T-helper 2 cell treated with Interferon-gamma antibody and Interleukin-4, amounts not matched to agents 100 ng/mL and 5 ng/mL, for 36 hours (primary cell): ENCODE results near the gene USH1C. TPM values are rescaled to one million over a fixed set of nuclear protein-coding genes. Genes with fewer than 3 reads are reported as not detected.

Experiments
- intact Hi-C: fragments of 100-400 bp; cut with micrococcal nuclease; formaldehyde crosslinking; loops from one replicate; pipeline ENCODE4 v1.15.1; 2023
- total RNA-seq: library from RNA; stranded (reverse); gene quantifications from 2 replicates; pipeline ENCODE4 v1.2.3, GENCODE V29; 2022

Gene USH1C
- total RNA-seq, 1 donor from 2014 or later, result not detected

- intact Hi-C loops, result loop anchor here (1.0 kb wide), 1 partner anchor 145 kb away; no protein-coding TSS in a partner anchor
Observed at GRCh38 chr11:17528906-17529843, 15.0 kb downstream of the USH1C start.

DNA sequence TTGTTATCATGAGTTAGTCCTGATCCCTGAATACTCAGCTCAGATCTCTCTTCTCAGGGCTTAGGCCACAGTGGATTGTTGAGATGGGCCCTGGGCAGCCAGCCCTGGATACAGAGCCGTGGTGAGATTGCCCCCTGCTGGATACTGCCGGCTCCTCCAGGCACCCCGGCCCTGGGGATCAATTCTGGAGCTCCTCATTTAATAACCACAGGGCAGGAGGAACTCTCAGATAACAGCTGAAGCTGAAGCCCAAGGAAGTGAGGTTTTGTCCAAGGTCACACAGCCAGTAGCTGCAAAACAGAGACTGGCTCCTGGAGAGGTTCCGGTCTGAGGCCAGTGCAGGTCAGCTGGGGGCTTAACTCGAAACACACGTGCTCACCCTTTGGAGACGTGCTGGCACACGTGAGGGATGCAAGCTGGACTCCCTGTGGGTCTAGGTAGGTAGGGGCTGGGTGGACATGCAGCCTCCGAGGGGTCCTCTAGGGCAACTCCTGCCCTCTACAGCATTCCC, 16.0 kb downstream of the USH1C start:
- intact Hi-C loops, result loop anchor here (1.0 kb wide), 1 partner anchor 144 kb away; no protein-coding TSS in a partner anchor

DNA sequence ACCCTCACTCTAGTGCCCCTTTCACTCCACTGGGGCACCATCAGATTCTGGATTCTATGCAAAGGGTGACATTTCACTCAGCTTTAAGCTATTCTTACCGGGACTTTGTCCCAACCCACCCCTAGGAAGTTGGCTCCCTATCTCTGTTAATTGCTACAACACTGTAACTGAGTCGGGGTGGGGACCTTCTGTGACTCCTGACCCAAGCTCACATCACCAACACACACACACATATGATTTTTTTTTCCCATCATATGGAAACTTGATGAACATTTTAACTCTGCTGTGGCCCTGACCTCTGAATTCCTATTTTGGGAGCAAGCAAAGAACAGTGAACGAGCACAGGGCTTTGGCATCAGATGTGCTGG, 16.6 kb downstream of the USH1C start:
- intact Hi-C loops, result no loop called here

GRCh38 chr11:17526931-17527627, 17.1 kb downstream of the USH1C start:
- intact Hi-C loops, result no loop called here

DNA sequence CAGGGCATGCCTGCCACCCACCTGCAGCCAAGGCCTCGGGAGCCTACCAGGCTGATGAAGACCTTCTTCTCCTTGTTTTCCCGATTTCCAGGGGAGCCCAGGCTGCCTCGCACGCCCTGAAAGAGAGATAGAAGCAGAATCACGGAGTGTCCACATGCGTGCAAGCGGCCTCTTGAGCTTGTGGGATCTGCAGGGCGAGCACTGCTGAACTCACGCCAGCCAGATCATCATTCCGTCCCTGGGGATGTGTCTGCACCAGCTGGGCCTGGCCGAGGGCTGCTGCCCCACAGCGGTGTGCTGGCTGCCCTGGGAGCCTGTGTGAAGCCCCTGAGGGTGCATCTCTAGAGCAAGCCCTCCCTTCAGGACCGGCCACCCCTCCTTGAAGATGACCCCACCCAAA, 17.9 kb downstream of the USH1C start:
- intact Hi-C loops, result no loop called here

- intact Hi-C loops, result no loop called here
Observed at GRCh38 chr11:17525570-17525969, 18.6 kb downstream of the USH1C start.

- intact Hi-C loops, result no loop called here
Observed at GRCh38 chr11:17524221-17524620, 20.0 kb downstream of the USH1C start.

DNA sequence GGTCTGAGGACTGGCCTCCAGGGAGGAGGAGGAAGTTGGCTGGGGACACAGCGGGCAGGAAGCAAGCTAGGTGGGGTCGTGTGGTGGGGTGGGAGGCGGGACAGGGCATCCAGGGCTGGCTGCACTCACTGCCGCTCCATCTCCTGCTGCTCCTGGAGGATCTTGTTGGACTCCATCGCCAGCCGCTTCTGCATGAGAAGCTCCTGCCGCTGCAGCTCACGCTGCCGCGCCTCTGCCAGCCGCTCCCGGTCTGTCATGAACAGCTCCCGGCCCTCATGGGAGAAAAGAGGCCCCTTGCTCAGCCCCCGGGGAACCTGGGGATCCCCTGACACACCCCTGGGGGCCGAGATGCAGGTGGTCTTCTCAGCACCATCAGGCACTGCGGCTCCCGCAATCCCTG, 21.6 kb downstream of the USH1C start:
- intact Hi-C loops, result no loop called here

DNA sequence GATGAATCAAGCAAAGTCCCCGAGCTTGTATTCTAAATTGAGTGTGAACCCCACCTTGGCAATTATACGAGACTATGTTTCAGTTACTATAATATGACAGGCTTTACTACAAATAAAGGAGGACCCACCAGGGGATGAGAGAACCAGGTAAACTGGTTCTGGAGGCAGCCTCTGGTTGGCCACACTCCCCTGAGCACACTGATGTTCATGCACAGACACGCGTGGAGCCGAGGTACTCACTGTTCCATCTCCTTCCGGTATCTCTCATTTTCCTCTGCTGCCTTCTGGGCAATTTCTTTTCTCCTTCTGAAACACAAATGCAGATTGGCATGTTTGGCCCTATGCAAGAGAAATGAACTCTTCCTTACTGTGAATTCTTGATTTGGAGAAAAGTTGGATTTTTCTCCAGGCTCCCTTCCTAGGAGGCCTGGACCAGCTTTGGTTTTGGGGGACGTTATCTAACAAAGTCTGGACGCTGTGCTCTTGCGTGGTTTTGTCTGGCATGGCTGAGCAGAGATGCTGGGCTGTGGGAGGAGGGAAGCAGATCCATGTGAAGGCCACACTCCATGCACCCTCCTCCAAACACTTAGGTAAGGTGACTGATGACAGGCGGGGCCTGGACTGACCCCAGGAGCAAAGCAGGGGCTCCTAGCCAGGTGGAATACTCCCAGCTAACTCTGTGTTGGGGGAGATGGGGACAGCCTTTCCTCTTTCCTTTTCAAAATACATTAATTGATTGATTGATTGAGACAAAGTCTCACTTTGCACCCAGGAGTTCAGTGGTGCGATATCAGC, 22.9 kb downstream of the USH1C start:
- intact Hi-C loops, result no loop called here

DNA sequence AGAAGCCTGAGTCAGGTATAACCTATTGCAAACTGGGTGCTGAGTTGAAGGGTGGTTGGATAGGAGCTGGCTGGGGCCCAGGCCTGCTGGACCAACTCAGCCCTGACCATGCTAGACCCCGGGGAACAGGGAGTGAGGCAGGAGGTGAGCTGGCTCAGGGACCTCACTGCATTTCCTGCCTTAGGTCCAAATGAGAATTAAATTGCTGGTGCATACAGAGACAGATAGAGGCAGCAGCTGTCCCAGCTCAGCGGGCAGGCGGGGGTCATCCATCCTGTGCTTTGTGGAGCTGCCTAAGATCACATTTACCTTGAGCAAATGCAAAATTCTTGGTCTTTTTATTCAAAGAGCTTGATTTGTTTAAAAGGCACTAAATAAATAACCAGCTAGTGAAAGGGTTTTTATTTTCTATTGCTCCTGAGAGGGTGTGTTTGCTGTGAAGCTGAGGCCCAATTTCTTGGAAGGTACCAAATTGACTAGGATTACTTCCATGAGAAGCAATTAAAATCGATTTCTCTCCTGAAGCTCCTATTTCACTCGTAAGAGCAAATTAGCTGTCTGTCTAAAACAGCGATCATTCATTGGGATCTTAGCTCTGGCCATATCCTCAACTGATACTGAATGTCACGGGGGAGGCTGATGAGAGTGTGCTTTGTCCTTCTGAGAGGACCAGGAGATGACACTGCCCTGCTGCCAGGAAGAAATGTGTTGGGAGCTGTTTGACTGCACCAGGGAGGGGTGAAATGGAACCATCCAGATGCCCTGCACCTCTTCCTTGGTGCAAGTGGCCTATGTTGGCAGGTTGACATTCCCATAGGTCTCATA, 24.9 kb downstream of the USH1C start:
- intact Hi-C loops, result no loop called here

DNA sequence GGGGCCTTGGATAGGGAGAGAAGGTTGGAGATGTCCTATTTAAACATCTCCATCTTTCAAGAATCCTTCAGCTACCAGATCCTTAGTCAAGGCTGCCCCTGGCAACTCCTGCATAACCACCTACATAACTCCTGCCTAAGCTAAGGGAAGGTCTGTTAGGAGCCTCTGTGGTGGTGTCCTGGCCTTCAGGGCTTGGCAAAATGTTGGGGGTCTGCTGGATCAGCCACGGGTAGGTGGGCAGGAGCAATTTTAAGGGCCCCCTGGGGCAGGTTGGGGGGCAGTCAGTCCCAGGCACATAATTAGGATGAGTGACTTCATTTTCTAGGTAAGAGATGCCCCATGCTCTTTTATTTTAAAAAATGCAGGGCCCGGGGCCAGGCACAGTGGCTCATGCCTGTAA, 25.9 kb downstream of the USH1C start:
- intact Hi-C loops, result no loop called here

GRCh38 chr11:17517186-17517585, 27.0 kb downstream of the USH1C start:
- intact Hi-C loops, result no loop called here

DNA sequence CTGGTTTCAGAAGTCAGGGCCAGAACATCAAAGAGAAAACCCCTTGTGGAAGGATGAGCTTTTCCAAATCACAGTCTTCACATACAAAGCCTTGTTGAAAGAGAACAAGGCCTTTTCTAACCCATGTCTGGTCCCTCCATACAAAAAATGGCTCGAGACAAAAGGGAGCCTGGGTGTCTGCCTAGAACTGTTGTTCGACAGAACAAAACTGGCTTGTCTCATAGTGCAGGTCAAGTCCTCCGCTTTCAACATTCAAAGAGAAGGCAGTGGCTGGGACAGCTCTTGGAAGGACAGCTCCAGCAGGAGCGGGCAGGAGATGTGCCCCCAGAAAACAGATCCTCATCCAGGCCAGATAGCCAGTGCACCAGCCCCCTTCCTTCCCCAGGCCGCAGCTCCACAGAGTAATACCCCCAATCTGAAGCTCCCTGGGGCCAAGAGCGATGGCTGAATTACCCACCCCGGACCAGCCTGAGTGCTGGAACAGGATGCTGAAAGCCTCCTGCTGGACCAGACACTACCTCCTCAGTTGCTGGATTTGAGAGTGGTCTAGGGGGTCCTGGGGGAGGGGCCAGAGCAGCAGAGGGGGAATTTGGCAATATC, 27.6 kb downstream of the USH1C start:
- intact Hi-C loops, result no loop called here

DNA sequence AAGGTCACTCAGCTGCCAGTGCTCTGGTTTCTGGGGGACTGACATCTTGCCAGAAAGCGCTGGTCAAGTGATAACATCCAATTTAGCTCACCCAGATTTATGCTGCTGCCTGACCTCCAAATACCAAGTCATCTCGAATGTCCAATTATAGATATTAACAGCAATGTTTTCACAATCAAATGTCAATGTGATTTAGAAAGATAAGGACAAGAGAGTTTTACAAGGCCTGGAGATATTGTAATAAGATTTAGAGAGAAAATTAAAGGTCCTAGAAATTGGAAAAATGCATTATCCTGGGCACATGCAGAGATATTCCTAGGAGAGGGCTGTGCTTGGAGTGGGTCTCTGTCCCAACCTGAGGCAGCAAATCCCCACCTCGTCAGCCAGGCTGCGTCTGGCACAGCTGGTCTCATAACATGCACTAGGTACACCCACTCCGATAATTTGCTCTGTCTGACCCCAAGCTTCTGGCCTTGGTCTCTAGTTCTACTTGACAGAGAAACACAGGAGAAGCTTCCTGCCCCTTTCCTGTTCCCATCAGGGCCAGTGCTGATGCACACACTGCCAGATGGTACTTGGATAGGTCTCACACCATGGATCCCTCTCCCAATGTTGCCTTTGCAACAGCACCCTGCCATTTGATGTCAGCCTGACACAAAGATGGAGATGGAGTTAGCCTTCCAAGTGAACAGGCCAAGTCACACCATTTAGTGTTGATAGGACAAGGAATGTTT, 28.6 kb downstream of the USH1C start:
- intact Hi-C loops, result no loop called here

GRCh38 chr11:17514476-17514875, 29.7 kb downstream of the USH1C start:
- intact Hi-C loops, result no loop called here

- intact Hi-C loops, result no loop called here
Observed at GRCh38 chr11:17513853-17514252, 30.4 kb downstream of the USH1C start.

- intact Hi-C loops, result no loop called here
Observed at GRCh38 chr11:17512101-17512500, 32.1 kb downstream of the USH1C start.

DNA sequence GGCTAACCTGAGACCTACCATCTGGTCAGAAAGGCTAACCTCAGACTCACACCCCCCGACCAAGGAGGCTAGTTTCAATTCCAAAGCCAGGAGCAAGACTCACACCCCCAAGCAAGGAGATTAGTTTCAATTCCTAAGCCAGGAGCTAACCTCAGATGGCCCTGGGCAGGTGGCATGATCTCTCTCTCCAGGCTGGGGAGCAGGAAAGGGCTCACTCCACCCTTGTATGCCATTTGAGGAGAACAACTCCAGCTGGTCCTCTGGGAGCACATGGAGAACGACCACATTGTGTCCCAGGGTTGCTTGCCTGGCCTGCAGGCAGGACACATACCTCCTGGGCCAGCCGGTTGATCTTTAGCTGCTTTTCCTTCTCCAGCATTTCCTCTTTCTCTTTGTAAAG, 32.6 kb downstream of the USH1C start:
- intact Hi-C loops, result no loop called here

GRCh38 chr11:17510507-17511206, 33.6 kb downstream of the USH1C start:
- intact Hi-C loops, result no loop called here
